Measurements from ENCODE around the gene IL1RAPL1.

DNA sequence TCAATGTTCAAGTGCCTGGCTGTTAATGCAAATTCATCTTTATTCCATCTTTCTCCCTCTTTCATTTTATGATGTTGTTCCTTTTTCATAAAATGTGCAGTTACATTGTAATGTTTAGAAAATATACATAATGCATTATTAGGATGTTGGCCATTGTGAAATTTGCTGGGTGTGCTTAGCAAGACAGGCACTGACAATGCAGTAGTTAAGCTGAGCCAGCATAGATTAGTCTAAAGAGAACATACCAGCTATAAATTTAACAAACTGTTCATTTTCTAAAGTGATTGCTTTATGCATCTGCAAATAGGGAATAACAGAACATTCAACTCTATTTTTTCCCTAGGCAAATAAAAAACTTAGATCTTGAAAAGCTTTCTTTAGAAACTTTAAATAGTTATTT, 436.0 kb downstream of the IL1RAPL1 start:
- TF ChIP-seq, protein P1, sequence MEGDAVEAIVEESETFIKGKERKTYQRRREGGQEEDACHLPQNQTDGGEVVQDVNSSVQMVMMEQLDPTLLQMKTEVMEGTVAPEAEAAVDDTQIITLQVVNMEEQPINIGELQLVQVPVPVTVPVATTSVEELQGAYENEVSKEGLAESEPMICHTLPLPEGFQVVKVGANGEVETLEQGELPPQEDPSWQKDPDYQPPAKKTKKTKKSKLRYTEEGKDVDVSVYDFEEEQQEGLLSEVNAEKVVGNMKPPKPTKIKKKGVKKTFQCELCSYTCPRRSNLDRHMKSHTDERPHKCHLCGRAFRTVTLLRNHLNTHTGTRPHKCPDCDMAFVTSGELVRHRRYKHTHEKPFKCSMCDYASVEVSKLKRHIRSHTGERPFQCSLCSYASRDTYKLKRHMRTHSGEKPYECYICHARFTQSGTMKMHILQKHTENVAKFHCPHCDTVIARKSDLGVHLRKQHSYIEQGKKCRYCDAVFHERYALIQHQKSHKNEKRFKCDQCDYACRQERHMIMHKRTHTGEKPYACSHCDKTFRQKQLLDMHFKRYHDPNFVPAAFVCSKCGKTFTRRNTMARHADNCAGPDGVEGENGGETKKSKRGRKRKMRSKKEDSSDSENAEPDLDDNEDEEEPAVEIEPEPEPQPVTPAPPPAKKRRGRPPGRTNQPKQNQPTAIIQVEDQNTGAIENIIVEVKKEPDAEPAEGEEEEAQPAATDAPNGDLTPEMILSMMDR (IDR thresholded peaks at IDR 0.05; ENCODE audit: extremely low read depth in 1 of 2, insufficient read depth in 1 of 2, low read depth in 1 of 2, low read length in 2 of 2): no peak
- TF ChIP-seq EZH2 (IDR thresholded peaks at IDR 0.05; ENCODE audit: borderline replicate concordance, low read depth, low read length, severe bottlenecking) (no peak), POLR2AphosphoS5 (IDR thresholded peaks at IDR 0.05; ENCODE audit: insufficient read depth, low read depth, low read length) (no peak), POLR2A (IDR thresholded peaks at IDR 0.05; ENCODE audit: low read depth, low read length) (no peak), GATA2 (IDR thresholded peaks at IDR 0.05; ENCODE audit: insufficient read depth, insufficient read length, low read depth, low read length) (no peak), FOS (IDR thresholded peaks at IDR 0.05; ENCODE audit: borderline replicate concordance, insufficient read depth, low read length) (no peak)
- TF ChIP-seq, protein P2, sequence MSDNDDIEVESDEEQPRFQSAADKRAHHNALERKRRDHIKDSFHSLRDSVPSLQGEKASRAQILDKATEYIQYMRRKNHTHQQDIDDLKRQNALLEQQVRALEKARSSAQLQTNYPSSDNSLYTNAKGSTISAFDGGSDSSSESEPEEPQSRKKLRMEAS (IDR thresholded peaks at IDR 0.05; ENCODE audit: insufficient read depth, insufficient read length): no peak

Measured in endothelial cell of umbilical vein (primary cell).